Measurements from ENCODE around the gene NCOA3.

DNA sequence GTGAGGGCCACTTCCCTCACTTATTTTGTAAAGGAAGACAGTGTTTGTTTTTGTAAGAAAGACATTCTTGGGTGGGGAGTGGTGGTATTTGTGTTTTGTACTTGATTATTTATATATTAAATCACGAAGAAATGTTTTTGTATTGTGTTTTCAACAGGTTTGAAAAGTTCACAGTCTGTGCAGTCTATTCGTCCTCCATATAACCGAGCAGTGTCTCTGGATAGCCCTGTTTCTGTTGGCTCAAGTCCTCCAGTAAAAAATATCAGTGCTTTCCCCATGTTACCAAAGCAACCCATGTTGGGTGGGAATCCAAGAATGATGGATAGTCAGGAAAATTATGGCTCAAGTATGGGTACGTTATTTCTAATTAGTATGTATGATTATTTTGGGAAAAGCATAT is 137.2 kb downstream of the NCOA3 start:
- TF ChIP-seq POLR2A (IDR thresholded peaks at IDR 0.05): no peak
- TF ChIP-seq, protein P1, sequence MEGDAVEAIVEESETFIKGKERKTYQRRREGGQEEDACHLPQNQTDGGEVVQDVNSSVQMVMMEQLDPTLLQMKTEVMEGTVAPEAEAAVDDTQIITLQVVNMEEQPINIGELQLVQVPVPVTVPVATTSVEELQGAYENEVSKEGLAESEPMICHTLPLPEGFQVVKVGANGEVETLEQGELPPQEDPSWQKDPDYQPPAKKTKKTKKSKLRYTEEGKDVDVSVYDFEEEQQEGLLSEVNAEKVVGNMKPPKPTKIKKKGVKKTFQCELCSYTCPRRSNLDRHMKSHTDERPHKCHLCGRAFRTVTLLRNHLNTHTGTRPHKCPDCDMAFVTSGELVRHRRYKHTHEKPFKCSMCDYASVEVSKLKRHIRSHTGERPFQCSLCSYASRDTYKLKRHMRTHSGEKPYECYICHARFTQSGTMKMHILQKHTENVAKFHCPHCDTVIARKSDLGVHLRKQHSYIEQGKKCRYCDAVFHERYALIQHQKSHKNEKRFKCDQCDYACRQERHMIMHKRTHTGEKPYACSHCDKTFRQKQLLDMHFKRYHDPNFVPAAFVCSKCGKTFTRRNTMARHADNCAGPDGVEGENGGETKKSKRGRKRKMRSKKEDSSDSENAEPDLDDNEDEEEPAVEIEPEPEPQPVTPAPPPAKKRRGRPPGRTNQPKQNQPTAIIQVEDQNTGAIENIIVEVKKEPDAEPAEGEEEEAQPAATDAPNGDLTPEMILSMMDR (IDR thresholded peaks at IDR 0.05): no peak
- TF ChIP-seq EP300 (IDR thresholded peaks at IDR 0.05): no peak
